SK-N-SH treated with all-trans-retinoic acid at 6 μM for 48 hours (cell line): ENCODE data around the gene RPL19.

Experiments
- CSRNP3 ChIP-seq: fragments of 250-450 bp; sonication (Bioruptor Pico); IDR thresholded peaks from 2 replicates; pipeline ENCODE4 v1.5.1; 2021; ENCODE audit warnings: mild to moderate bottlenecking, moderate library complexity
- ZNF8 ChIP-seq: fragments of 450-650 bp; formaldehyde crosslinking; IDR thresholded peaks from 2 replicates; pipeline ENCODE4 v1.5.0; 2020; ENCODE audit warnings: mild to moderate bottlenecking, moderate library complexity

- TF ChIP-seq ZNF8 (CRISPR knock-in tag), result no peak
- no peak for TF ChIP-seq CSRNP3
Measured at GRCh38 chr17:39196241-39196807, 3.8 kb upstream of the RPL19 start.
